ENCODE measurements around the gene PTPRN2. TPM values are rescaled to one million over a fixed set of nuclear protein-coding genes. Genes with fewer than 3 reads are reported as not detected.
A peak's percentile ranks its signal among the peaks of the same experiment; 100 is the strongest.

The PTPRN2 gene
- total and polyA plus RNA-seq, 2 of the 8 experiments (the other 6 are each of a cell fraction or from before 2014, with no cell fraction given): 2.6 to 4.5 TPM

DNA sequence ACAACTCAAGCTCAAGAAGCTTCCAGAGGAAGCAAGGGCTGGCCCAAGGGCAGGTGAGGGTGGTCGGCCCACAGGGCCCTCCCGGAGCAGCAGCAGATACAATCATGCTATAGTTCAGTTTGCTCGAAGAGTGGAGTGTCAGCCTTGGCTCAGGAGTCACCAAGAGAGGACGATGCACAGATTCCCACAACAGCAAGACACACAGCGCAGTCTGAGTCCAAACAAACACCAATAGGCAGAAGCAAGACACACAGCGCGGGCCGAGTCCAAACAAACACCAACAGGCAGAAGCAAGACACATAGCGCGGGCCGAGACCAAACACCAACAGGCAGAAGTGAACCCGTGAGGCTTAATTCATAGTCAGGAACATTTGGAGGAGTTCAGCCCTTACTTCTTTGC lies 138.4 kb downstream of the PTPRN2 start:
- Histone ChIP-seq H2BK20ac (ENCODE audit: low read length) (no peak overlapping the region), H3K36me3 (ENCODE audit: control insufficient read depth in 2 of 4, insufficient read depth in 4 of 4, low read length in 3 of 4) (no peaks in the 10 kb centered on the region), H3K9ac (replicated peaks in 1 of 4; ENCODE audit: extremely low read depth in 1 of 4, low read depth in 3 of 4, low read length in 3 of 4) (no peak overlapping the region), H2BK15ac (ENCODE audit: low read length) (0 out of 2 replicates have a peak overlapping the region, but pooled peaks have one; percentile 50), H3K4me1 (replicated peaks in 1 of 4; ENCODE audit: control insufficient read depth in 3 of 4, insufficient read depth in 4 of 4, low read length in 3 of 4) (peaks cover 0 to 5% (median 0%) of the 10 kb centered on the region in 4 experiments; a peak in 3 of 7 replicates), H3K27ac (ENCODE audit: low read depth, low read length) (no peak overlapping the region), H3K79me2 (ENCODE audit: control insufficient read depth in 1 of 2, insufficient read depth in 2 of 2, low read length in 2 of 2) (no peaks in the 10 kb centered on the region), H3K23me2 (ENCODE audit: low read depth, low read length) (no peaks in the 10 kb centered on the region), H3K56ac (replicated peaks; ENCODE audit: insufficient read length, low read depth, low read length) (no peak overlapping the region), H2AFZ (ENCODE audit: low read length) (no peak overlapping the region), H4K20me1 (replicated peaks in 1 of 2; ENCODE audit: control insufficient read depth in 1 of 2, insufficient read depth in 2 of 2, low read length in 2 of 2) (no peaks in the 10 kb centered on the region), H3K23ac (ENCODE audit: insufficient read length) (no peak overlapping the region), H3K4ac (replicated peaks; ENCODE audit: insufficient read length, low read depth, low read length) (no peak overlapping the region), H4K91ac (replicated peaks; ENCODE audit: insufficient read length, low read length) (no peak overlapping the region), H3K79me1 (ENCODE audit: low read depth, low read length) (no peaks in the 10 kb centered on the region), H3K27me3 (replicated peaks in 1 of 4; ENCODE audit: control insufficient read depth in 3 of 4, extremely low read depth in 1 of 4, insufficient read depth in 3 of 4, low read length in 3 of 4) (no peaks in the 10 kb centered on the region), H4K5ac (ENCODE audit: insufficient read length, low read depth, low read length) (no peak overlapping the region), H3K14ac (ENCODE audit: insufficient read length) (no peak overlapping the region), H3K9me3 (ENCODE audit: insufficient read depth in 2 of 2, low read depth in 1 of 2, low read length in 1 of 2) (no peaks in the 10 kb centered on the region), H3K4me3 (ENCODE audit: extremely low read depth in 1 of 4, insufficient read depth in 2 of 4, low read depth in 3 of 4, low read length in 4 of 4) (no peak overlapping the region), H4K8ac (ENCODE audit: extremely low read depth, insufficient read depth, low read length) (no peak overlapping the region), H3K18ac (ENCODE audit: extremely low read depth, low read length) (no peak overlapping the region), H2BK120ac (replicated peaks; ENCODE audit: low read depth, low read length) (no peak overlapping the region), H2AK5ac (ENCODE audit: low read depth, low read length) (no peak overlapping the region; the same call in 1 of the 2 replicates), H2BK12ac (ENCODE audit: low read depth, low read length) (no peak overlapping the region; the same call in 1 of the 2 replicates), H3K4me2 (ENCODE audit: insufficient read depth in 1 of 2, low read depth in 2 of 2, low read length in 2 of 2) (no peak overlapping the region), H2BK5ac (ENCODE audit: low read depth, low read length) (0 out of 2 replicates have a peak overlapping the region, but pooled peaks have one; percentile 19)
- WGBS, 2 experiments (ENCODE audit: extremely low coverage in 1 of 2, insufficient coverage in 1 of 2, insufficient read length in 1 of 2, insufficient replicate concordance in 2 of 2, low coverage in 1 of 2, low lambda C conversion rate in 2 of 2, missing lambda C conversion rate in 1 of 2): 90% methylated on average over 12 of the region's 12 CpGs; no CpG with 5 or more reads in 1 of the 2 experiments
- POLR2A ChIA-PET (ENCODE audit: partially characterized antibody): no interaction called here
- CTCF ChIA-PET (ENCODE audit: partially characterized antibody): interaction anchor here (1.2 kb wide), 1 partner anchor 17 kb away, joined by 3 read pairs; no protein-coding TSS in a partner anchor
- FAIRE-seq (no peak), DNase-seq (ENCODE audit: low read depth in 1 of 2, low spot score in 2 of 2) (no peak)
- TF ChIP-seq TEAD4 (IDR thresholded peaks at IDR 0.05; ENCODE audit: low read depth, low read length): no peak
- no peak for TF ChIP-seq EGR1 (IDR thresholded peaks at IDR 0.05; ENCODE audit: borderline replicate concordance, low read depth, low read length)
- TF ChIP-seq GABPA (IDR thresholded peaks at IDR 0.05; ENCODE audit: borderline replicate concordance, insufficient read depth, low read length): no peak
- TF ChIP-seq, protein P1, sequence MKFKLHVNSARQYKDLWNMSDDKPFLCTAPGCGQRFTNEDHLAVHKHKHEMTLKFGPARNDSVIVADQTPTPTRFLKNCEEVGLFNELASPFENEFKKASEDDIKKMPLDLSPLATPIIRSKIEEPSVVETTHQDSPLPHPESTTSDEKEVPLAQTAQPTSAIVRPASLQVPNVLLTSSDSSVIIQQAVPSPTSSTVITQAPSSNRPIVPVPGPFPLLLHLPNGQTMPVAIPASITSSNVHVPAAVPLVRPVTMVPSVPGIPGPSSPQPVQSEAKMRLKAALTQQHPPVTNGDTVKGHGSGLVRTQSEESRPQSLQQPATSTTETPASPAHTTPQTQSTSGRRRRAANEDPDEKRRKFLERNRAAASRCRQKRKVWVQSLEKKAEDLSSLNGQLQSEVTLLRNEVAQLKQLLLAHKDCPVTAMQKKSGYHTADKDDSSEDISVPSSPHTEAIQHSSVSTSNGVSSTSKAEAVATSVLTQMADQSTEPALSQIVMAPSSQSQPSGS (IDR thresholded peaks at IDR 0.05; ENCODE audit: low read length): no peak
- no peak for TF ChIP-seq RAD21 (IDR thresholded peaks at IDR 0.05 in 1 of 2, conservative IDR thresholded peaks at IDR 0.05 in 1 of 2; ENCODE audit: low read depth in 2 of 2, low read length in 2 of 2)
- TF ChIP-seq BACH1 (IDR thresholded peaks at IDR 0.05; ENCODE audit: low read length): no peak
- TF ChIP-seq BRCA1 (IDR thresholded peaks at IDR 0.05; ENCODE audit: low read depth, low read length): no peak
- TF ChIP-seq GTF2F1 (IDR thresholded peaks at IDR 0.05; ENCODE audit: borderline replicate concordance, low read depth, low read length): no peak
- TF ChIP-seq CEBPB (IDR thresholded peaks at IDR 0.05; ENCODE audit: low read depth, low read length): no peak
- no peak for TF ChIP-seq CTBP2 (IDR thresholded peaks at IDR 0.05; ENCODE audit: borderline replicate concordance, insufficient read depth, insufficient read length, low read length)
- no peak for TF ChIP-seq KDM1A (IDR thresholded peaks at IDR 0.05; ENCODE audit: borderline replicate concordance, low read length)
- TF ChIP-seq, protein P2, sequence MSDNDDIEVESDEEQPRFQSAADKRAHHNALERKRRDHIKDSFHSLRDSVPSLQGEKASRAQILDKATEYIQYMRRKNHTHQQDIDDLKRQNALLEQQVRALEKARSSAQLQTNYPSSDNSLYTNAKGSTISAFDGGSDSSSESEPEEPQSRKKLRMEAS (IDR thresholded peaks at IDR 0.05): no peak

Data from H1 (cell line).